HUES48 (cell line): ENCODE measurements around the gene CDKN1C.

Experiments
- H3K27ac ChIP-seq: one replicate; pipeline ENCODE4 v1.7.0; 2013; ENCODE audit warnings: low read depth, low read length, inconsistent platforms
- H3K27me3 ChIP-seq: 2 replicates; pipeline ENCODE4 v1.6.1; 2013; ENCODE audit warnings: mild to moderate bottlenecking, low read length; ENCODE audit not compliant: control insufficient read depth, insufficient read depth
- H3K36me3 ChIP-seq: 2 replicates; pipeline ENCODE4 v1.6.1; 2013; ENCODE audit warnings: low read length; ENCODE audit not compliant: control insufficient read depth, insufficient read depth
- H3K4me1 ChIP-seq: 2 replicates; pipeline ENCODE4 v1.6.1; 2013; ENCODE audit warnings: mild to moderate bottlenecking, low read length; ENCODE audit not compliant: control insufficient read depth, insufficient read depth
- H3K4me3 ChIP-seq: 2 replicates; pipeline ENCODE4 v1.5.1; 2013; ENCODE audit warnings: mild to moderate bottlenecking, low read depth, low read length
- H3K9ac ChIP-seq: 2 replicates; pipeline ENCODE4 v1.6.1; 2013; ENCODE audit warnings: mild to moderate bottlenecking, low read depth, low read length, moderate library complexity
- H3K9me3 ChIP-seq: 2 replicates; pipeline ENCODE4 v1.6.1; 2013; ENCODE audit warnings: low read length; ENCODE audit not compliant: control insufficient read depth, insufficient read depth

The CDKN1C gene

DNA sequence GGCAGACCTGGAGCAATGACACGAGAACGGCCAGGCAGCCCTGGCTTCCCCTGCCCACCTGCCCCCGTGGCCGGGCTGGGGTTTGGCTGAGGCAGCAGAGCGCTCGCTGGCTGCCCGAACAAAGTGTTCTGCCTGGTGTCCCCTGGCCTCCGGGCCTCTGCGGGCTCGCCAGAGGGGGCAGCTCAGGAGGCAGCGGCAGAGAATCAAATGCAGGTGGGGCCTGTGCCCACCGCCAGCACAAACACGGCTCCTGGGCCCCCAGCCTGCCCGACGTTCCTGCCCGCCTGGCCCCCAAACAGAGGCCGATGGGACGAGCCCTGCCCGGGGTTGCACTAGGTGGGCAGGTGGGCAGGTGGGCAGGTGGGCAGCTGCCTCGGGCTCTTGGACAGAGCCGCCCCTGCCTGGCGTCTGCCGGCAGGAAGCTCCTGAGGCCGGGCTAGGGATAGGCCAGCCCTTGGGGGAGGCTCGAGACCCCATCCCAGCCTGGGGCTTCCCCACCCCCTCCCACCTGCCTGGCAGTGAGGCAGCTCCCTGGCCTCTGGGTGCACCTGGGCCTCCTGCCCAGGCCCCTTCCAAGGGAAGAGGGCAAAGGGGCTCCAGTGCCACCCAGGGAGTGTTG is 46.8 kb downstream of the CDKN1C start:
- no peak overlapping the region for H3K27ac ChIP-seq
- H3K9me3 ChIP-seq = no peaks in the 10 kb centered on the region
- H3K27me3 ChIP-seq = peaks cover 33% of the 10 kb centered on the region
- H3K36me3 ChIP-seq = no peaks in the 10 kb centered on the region
- H3K4me3 ChIP-seq = no peak overlapping the region
- H3K4me1 ChIP-seq = peaks cover 9% of the 10 kb centered on the region; the same call in 1 of the 2 replicates
- no peak overlapping the region for H3K9ac ChIP-seq

DNA sequence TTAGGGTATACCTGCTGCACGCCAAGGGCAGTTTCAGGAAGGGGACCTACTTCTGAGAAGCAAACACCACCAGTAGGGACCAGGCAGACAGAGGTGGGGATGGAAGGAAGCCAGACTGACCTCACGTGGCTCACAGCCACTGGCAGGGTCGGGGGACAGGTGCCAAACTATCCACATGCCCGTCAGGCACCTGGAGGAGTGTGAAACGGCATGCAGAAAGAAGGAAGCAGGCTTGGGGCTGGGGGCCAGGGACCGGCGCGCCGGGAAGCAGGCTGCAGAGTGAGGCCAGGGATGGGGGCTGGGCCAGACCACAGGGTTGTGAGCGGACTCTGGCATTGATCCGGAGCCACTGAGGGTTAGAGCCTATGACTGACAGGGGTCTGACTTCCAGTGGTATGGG is 47.5 kb downstream of the CDKN1C start:
- no peak overlapping the region for H3K9ac ChIP-seq
- peaks cover 9% of the 10 kb centered on the region; the same call in 1 of the 2 replicates for H3K4me1 ChIP-seq
- H3K27ac ChIP-seq = no peak overlapping the region
- H3K36me3 ChIP-seq = no peaks in the 10 kb centered on the region
- no peaks in the 10 kb centered on the region for H3K9me3 ChIP-seq
- H3K27me3 ChIP-seq = peaks cover 33% of the 10 kb centered on the region
- no peak overlapping the region for H3K4me3 ChIP-seq

DNA sequence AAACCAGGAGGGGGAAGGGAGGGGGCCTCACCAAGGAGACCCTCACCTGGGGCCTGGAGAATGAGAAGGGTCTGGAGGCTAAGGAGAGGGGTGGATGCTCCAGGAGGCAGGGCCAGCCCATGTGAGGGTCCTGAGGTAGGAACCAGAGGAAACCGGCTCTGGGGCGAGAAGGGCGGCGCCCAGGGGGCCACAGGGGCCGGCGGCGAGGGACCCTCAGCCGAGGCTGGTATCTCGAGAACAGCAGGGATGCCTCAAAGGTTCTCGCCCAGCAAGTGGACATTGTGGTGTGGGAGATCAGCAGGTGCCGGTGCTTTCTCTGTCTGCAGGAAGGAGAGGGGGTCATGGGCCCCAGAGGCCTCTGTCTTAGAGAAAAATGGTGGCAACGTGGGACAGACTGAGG is 47.9 kb downstream of the CDKN1C start:
- Histone ChIP-seq H3K9me3 (no peaks in the 10 kb centered on the region), H3K4me3 (no peak overlapping the region), H3K9ac (no peak overlapping the region), H3K27ac (no peak overlapping the region), H3K4me1 (peaks cover 9% of the 10 kb centered on the region; the same call in 1 of the 2 replicates), H3K27me3 (peaks cover 28% of the 10 kb centered on the region), H3K36me3 (no peaks in the 10 kb centered on the region)

DNA sequence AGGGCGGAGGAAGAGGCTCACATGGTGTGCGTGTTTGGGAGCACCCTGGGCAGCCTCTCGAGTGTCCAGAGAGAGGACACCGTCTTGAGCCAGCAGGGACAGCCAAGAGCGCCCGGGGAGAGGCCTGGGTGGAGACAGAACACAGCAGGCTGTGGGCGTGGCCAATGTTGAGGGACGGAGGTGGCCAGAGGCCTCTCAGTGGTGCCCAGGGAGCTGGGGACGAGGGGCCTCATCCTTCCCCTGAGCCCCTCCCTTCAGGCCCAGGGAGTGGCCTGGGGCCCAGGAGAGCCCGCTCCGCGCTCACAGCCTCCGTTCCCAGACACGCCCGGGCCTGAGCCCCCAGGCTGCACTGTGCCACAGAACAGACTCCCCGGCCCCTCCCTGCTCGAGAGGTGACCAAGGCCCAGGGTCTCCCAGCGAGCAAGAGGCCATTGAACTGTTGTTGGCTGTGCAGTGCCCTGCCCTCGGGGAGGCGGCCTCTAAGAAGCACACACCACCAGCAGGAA is 48.4 kb downstream of the CDKN1C start:
- Histone ChIP-seq H3K9ac (no peak overlapping the region), H3K27ac (no peak overlapping the region), H3K36me3 (no peaks in the 10 kb centered on the region), H3K4me3 (no peak overlapping the region), H3K4me1 (peaks cover 9% of the 10 kb centered on the region; the same call in 1 of the 2 replicates), H3K9me3 (no peaks in the 10 kb centered on the region), H3K27me3 (peaks cover 27% of the 10 kb centered on the region)

DNA sequence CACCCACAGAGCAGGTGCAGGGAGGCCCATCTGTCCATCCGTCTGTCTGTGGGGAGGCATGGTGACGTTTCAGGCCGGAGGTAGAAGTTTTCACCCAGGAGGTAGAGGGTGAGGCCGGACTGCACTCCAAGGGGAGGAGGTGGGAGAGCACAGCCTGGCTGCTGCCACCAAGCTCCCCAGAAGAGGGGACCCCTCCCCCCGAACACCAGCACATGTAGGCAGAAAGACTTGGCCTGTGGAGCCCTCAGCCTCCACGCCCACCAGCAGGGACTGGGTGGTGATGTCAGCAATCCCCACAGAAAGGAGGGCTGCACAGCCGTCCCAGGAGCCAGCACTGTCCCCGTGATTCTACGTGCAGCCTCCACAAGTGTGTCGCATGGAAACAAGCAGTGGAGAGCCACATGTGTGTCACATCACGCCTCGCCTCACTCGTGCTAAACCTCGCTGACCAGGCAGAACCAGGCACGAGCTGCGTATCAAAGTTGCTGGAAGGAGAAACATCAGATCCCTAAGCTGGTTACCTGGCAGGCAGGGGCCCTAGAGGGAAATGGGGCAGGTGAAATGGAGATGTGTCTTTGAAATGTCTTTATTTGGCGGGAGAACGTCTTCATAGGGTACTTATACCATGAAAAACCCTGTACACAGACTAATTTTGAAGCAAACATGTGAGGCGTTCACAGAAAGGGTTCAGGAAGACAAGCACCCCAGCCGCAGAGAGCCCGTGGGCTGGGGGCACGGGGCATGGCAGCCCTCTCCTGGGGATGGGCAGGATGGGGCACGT is 49.1 kb downstream of the CDKN1C start:
- no peaks in the 10 kb centered on the region for H3K36me3 ChIP-seq
- no peak overlapping the region for H3K9ac ChIP-seq
- peaks cover 24% of the 10 kb centered on the region for H3K27me3 ChIP-seq
- H3K4me3 ChIP-seq = no peak overlapping the region
- H3K9me3 ChIP-seq = no peaks in the 10 kb centered on the region
- no peak overlapping the region for H3K27ac ChIP-seq
- peaks cover 9% of the 10 kb centered on the region; the same call in 1 of the 2 replicates for H3K4me1 ChIP-seq

DNA sequence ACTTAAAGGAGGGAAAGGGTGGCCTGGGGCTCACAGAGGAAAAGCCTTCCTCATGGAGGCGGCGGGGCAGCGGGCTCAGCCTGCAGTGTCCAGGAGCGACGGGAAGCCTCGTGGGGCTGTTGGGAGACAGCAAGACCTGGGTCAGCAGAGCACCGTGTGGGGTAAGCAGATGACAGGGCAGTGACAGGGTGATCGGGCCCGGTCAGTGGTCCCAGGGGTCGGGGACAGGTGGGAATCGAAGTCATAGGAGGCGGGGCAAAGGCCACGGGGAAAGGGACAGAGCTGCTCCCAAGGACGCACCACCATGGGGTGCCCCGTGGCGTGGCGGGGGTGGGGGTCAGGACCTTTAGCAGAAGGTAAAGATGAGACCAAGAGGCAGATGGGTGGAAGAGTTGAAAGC is 49.8 kb downstream of the CDKN1C start:
- no peaks in the 10 kb centered on the region for H3K36me3 ChIP-seq
- H3K4me3 ChIP-seq = no peak overlapping the region
- H3K9me3 ChIP-seq = no peaks in the 10 kb centered on the region
- no peak overlapping the region for H3K27ac ChIP-seq
- H3K27me3 ChIP-seq = peaks cover 21% of the 10 kb centered on the region
- H3K9ac ChIP-seq = no peak overlapping the region
- peaks cover 9% of the 10 kb centered on the region; the same call in 1 of the 2 replicates for H3K4me1 ChIP-seq

DNA sequence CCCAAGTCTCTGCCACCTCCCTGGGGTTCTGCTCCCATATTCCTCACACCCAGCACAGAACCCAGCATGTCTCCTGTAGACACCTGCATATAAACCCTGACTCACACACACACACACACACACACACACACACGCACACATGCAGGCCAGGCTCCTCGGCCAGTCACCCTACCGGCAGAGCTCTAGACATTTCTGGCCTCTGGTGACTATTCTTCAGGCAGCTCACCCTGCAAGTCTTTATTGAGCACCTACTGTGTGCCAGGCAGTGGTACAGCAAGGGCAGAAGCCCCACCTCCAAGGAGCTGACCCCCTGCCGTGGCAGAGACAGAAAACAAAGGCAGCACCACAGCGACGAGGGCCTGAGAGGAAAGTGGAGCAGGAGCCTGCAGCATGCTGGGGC is 50.3 kb downstream of the CDKN1C start:
- Histone ChIP-seq H3K27me3 (peaks cover 21% of the 10 kb centered on the region; the same call in 1 of the 2 replicates), H3K4me3 (no peak overlapping the region), H3K36me3 (no peaks in the 10 kb centered on the region), H3K9ac (no peak overlapping the region), H3K4me1 (peaks cover 9% of the 10 kb centered on the region; the same call in 1 of the 2 replicates), H3K9me3 (no peaks in the 10 kb centered on the region), H3K27ac (no peak overlapping the region)

DNA sequence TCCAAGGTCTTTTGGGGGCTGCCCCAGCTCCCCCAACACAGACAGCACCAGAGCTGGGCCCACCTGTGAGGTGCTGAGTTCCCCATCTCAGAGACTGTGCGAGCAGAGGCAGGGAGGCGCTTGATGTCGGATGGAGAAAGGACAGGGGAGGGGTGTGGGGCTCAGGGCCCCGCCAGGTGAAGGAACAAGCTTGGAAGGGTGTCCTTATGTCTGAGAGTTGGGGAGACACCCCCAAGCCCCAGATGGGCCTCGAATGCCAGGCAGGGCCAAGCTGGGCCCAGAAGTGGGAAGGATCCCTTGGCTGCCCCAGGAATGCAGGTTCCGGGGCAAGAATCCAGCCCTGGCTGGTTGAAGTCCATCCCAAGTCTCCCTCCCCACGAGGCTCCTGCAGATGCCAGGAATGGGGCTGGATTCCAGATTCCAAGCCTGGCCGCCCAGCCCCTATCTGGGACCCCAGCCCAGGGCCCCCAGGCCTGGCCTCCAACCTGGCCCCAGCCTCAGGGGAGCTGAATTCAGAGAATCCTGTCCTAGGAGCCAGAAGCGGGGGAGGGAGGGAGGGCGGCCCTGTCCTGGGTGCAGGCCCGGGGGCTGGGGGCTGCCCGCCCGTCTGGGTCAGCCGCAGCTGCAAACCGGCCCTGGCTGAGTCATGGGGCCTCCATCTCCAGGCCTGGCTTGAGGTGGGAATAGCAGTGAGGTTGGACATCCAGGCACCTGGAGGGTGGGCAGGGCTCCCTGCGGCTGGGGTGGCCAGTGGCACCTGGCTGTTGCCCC is 50.9 kb downstream of the CDKN1C start:
- no peak overlapping the region for H3K4me3 ChIP-seq
- no peaks in the 10 kb centered on the region for H3K36me3 ChIP-seq
- no peak overlapping the region for H3K9ac ChIP-seq
- peaks cover 18% of the 10 kb centered on the region; the same call in 1 of the 2 replicates for H3K27me3 ChIP-seq
- H3K9me3 ChIP-seq = no peaks in the 10 kb centered on the region
- no peak overlapping the region for H3K27ac ChIP-seq
- H3K4me1 ChIP-seq = peaks cover 9% of the 10 kb centered on the region; the same call in 1 of the 2 replicates

DNA sequence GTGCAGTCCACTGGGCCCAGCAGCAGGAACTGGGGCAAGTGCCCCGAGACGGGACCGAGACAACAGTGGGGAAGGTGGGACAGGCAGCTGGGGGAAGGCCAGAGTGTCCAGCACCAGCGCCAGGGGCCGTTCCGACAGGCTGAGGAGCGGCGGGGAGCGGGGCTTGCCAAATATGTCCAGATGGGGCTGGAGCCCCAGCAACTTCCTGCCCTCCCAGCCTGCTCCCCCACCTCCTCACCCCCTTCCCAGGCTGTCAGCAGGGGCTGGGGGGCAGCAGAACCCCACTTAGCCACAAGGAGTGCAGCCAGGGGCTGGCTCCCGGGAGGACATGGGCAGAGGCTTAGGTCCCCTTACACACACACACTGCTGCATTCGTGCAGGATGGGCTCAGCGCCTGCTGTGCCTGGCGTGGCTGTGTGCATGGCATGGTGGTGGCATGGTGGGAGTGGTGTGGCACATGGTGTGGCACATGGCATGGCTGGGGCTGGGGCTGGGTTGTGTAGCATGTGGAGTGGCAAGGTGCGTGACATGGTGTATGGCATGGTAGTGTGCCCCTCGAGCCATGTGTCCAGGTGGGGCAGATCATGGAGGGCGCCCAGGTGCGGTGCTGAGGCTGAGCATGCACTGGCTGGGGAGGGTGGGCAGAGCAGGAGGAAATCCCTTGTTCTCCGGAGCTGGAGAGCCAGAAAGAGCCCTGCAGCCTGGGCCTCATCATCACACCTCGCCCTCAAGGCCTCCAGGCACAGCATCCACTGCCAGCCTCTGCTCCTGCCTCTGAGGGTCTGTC is 51.7 kb downstream of the CDKN1C start:
- Histone ChIP-seq H3K36me3 (no peaks in the 10 kb centered on the region), H3K4me3 (no peak overlapping the region), H3K9me3 (0 out of 2 replicates have a peak, but pooled peaks cover 7% of the 10 kb centered on the region), H3K4me1 (peaks cover 9% of the 10 kb centered on the region; the same call in 1 of the 2 replicates), H3K9ac (no peak overlapping the region), H3K27ac (no peak overlapping the region), H3K27me3 (peaks cover 24% of the 10 kb centered on the region)
